ENCODE measurements around the gene DUSP11.

- TF ChIP-seq SUZ12 (IDR thresholded peaks at IDR 0.05; ENCODE audit: extremely low read depth, insufficient read depth, insufficient read length), result no peak
- TF ChIP-seq ZNF274 (IDR thresholded peaks at IDR 0.05; ENCODE audit: low read depth, low read length), result no peak
Measured at GRCh38 chr2:73827660-73828388, 47.9 kb upstream of the DUSP11 start.

All from NT2/D1 (cell line).